GM23248 (cell line): ENCODE data around the gene ENG.

Experiments used
- EZH2 ChIP-seq: fragments of 200-600 bp; sonication (generic); IDR thresholded peaks from 2 replicates; pipeline ENCODE4 v1.6.1; 2018; ENCODE audit warnings: antibody characterized with exemption, mild to moderate bottlenecking; ENCODE audit not compliant: insufficient read depth, poor library complexity, severe bottlenecking
- EZH2phosphoT487 ChIP-seq: fragments of 200-600 bp; sonication (generic); IDR thresholded peaks from 2 replicates; pipeline ENCODE4 v1.6.1; 2018; ENCODE audit warnings: antibody characterized with exemption, moderate library complexity, mild to moderate bottlenecking, low read depth; ENCODE audit not compliant: insufficient read depth

DNA sequence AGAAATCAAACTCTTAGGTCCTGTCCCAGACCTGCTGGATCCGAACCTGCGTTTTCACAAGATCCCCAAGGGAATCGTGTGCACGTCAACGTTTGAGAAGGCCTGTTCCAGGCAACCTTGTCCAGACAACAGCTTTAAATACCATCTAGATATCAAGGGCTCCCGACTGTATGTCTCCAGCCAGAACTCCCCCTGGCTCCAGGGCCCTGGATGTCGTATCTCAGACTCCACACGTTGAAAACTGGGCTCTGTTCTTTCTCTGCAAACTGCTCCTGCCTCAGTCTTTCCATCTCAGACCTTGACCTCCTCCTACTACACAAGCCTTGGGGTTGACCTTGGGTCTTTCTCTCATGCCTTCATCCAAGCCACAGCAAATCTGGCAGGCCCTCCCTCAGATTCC is 5.8 kb upstream of the ENG start:
- TF ChIP-seq EZH2: no peak
- no peak for TF ChIP-seq EZH2phosphoT487
